Activated T-helper 1 cell treated with anti-CD3 and anti-CD28 coated beads, Interleukin-2, amount 50 U/mL, for 16 hours (primary cell): ENCODE results near the gene HTT.

Experiments
- DNase-seq, 2 donors: peaks; one replicate each; pipeline ENCODE4 v3.0.0-alpha.2; 2020; ENCODE audit warnings: low read depth in 1 of 2, low spot score in 1 of 2

Gene HTT

GRCh38 chr4:3217266-3217665 lies 142.8 kb downstream of the HTT start:
- DNase-seq = no peak

- no peak for DNase-seq
Measured at GRCh38 chr4:3217771-3218170, 143.3 kb downstream of the HTT start.

- DNase-seq = no peak
Measured at GRCh38 chr4:3218824-3219760, 144.6 kb downstream of the HTT start.

- DNase-seq = no peak
Measured at GRCh38 chr4:3219761-3220475, 145.4 kb downstream of the HTT start.

- DNase-seq = no peak
Measured at GRCh38 chr4:3220476-3221183, 146.1 kb downstream of the HTT start.

- no peak for DNase-seq
Measured at GRCh38 chr4:3221184-3221494, 146.7 kb downstream of the HTT start.

GRCh38 chr4:3221996-3222395 lies 147.5 kb downstream of the HTT start:
- DNase-seq = no peak

- DNase-seq = no peak
Measured at GRCh38 chr4:3223346-3223745, 148.9 kb downstream of the HTT start.

GRCh38 chr4:3223956-3224748 lies 149.7 kb downstream of the HTT start:
- no peak for DNase-seq

- DNase-seq = no peak
Measured at GRCh38 chr4:3225071-3225850, 150.8 kb downstream of the HTT start.

- DNase-seq = no peak
Measured at GRCh38 chr4:3225936-3226335, 151.5 kb downstream of the HTT start.

- DNase-seq = no peak
Measured at GRCh38 chr4:3226467-3226866, 152.0 kb downstream of the HTT start.

GRCh38 chr4:3226944-3227343 lies 152.5 kb downstream of the HTT start:
- no peak for DNase-seq

- no peak for DNase-seq
Measured at GRCh38 chr4:3227878-3228675, 153.6 kb downstream of the HTT start.

- DNase-seq = no peak
Measured at GRCh38 chr4:3228881-3229280, 154.4 kb downstream of the HTT start.

- no peak for DNase-seq
Measured at GRCh38 chr4:3229328-3229727, 154.8 kb downstream of the HTT start.

GRCh38 chr4:3229964-3230363 lies 155.5 kb downstream of the HTT start:
- DNase-seq = no peak

GRCh38 chr4:3231471-3231870 lies 157.0 kb downstream of the HTT start:
- no peak for DNase-seq

GRCh38 chr4:3232001-3232400 lies 157.5 kb downstream of the HTT start:
- DNase-seq = no peak

GRCh38 chr4:3232871-3233271 lies 158.4 kb downstream of the HTT start:
- no peak for DNase-seq
